ENCODE data around the gene PCCA.

GRCh38 chr13:100440751-100441425 lies 352.0 kb downstream of the PCCA start:
- TF ChIP-seq, protein P1, sequence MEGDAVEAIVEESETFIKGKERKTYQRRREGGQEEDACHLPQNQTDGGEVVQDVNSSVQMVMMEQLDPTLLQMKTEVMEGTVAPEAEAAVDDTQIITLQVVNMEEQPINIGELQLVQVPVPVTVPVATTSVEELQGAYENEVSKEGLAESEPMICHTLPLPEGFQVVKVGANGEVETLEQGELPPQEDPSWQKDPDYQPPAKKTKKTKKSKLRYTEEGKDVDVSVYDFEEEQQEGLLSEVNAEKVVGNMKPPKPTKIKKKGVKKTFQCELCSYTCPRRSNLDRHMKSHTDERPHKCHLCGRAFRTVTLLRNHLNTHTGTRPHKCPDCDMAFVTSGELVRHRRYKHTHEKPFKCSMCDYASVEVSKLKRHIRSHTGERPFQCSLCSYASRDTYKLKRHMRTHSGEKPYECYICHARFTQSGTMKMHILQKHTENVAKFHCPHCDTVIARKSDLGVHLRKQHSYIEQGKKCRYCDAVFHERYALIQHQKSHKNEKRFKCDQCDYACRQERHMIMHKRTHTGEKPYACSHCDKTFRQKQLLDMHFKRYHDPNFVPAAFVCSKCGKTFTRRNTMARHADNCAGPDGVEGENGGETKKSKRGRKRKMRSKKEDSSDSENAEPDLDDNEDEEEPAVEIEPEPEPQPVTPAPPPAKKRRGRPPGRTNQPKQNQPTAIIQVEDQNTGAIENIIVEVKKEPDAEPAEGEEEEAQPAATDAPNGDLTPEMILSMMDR (IDR thresholded peaks at IDR 0.05): no peak
- no peak for TF ChIP-seq EP300 (IDR thresholded peaks at IDR 0.05)
